ENCODE measurements around the gene SPAG9. TPM values are rescaled to one million over a fixed set of nuclear protein-coding genes. Genes with fewer than 3 reads are reported as not detected.

SPAG9 gene
- total RNA-seq, 1 experiment from 2014 or later = 129 TPM

DNA sequence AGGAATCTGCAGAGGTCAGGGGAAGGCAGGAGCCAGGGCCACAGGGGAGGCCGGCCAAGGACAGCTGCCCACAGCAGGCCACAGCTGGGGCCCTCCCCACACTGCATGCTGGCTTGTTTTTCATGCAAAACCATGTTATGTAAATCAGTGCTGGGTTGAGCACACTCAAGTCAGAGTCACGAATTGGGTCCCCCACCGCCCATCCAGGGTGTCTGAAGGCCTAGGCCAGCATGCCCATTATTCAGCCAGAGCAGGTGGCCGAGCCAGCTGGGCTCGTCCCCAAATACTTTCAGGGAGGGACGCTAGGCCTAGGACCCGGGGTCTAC, 203.3 kb downstream of the SPAG9 start:
- peaks cover 69% of the 10 kb centered on the region for H3K4me1 Mint-ChIP-seq (ENCODE audit: low read depth, unreplicated experiment)
- no TSS peak for BruUV-seq (replicated peaks)
- CTCF ChIA-PET = interaction anchor here (1.1 kb wide), 1 partner anchor 11 kb away, joined by 3 read pairs; no protein-coding TSS in a partner anchor
- H3K4me3 Mint-ChIP-seq (ENCODE audit: low read depth, unreplicated experiment) = no peak overlapping the region
- H3K27me3 Mint-ChIP-seq (ENCODE audit: unreplicated experiment) = no peaks in the 10 kb centered on the region
- DNase-seq = no peak
- H3K36me3 Mint-ChIP-seq (ENCODE audit: insufficient read depth, unreplicated experiment) = peaks cover 56% of the 10 kb centered on the region
- TF ChIP-seq CTCF (IDR thresholded peaks at IDR 0.05; ENCODE audit: unreplicated experiment) = no peak
- no peaks in the 10 kb centered on the region for H3K9me3 Mint-ChIP-seq (ENCODE audit: low read depth, unreplicated experiment)
- intact Hi-C loops (cut with micrococcal nuclease; ENCODE audit: unreplicated experiment) = no loop called here
- H3K27ac Mint-ChIP-seq (ENCODE audit: unreplicated experiment) = no peak overlapping the region

DNA sequence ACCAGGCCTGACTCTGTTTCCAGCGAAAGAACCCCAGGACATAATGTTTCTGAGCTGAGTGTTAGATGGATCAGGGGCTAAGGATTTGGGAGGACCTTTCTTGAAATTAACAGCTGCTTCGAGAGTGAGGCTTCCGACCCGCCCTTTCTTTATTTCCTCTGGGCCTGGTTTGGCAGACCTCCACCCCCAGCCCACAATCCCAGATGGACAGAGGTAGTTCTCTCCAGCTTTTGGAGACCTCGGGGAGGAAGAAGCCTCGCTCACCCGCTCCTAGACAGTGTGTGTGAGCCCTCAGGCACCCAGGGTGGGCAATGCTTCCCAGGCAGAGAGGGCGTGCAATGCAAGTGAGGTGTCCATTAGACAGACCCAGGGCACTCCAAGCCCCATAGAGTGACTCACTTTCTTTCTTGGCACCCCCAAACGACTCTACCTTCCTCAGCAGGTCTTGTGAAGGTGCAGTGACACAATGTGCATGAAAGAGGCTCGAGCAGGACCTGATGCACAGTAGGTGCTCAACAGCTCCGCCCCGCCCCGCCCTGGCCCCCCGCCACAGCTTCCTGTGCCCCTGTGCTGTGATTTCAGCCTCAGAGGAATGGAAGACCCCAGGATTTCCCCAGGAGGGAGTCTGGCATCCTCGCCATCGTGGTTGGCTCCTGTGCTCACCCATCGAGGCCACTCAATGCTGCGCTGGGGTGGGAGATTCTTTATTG, 203.8 kb downstream of the SPAG9 start:
- DNase-seq = no peak
- H3K27ac Mint-ChIP-seq (ENCODE audit: unreplicated experiment) = peak overlapping the region; percentile 74
- intact Hi-C loops (cut with micrococcal nuclease; ENCODE audit: unreplicated experiment) = no loop called here
- CTCF ChIA-PET = interaction anchor here (0.8 to 1.3 kb wide), 3 partner anchors 10 to 50 kb away, joined by 3 to 8 read pairs (median 7); partner anchors contain the start of gene TOB1
- TF ChIP-seq CTCF (IDR thresholded peaks at IDR 0.05; ENCODE audit: unreplicated experiment) = no peak
- peaks cover 56% of the 10 kb centered on the region for H3K36me3 Mint-ChIP-seq (ENCODE audit: insufficient read depth, unreplicated experiment)
- BruUV-seq (replicated peaks) = no TSS peak
- no peaks in the 10 kb centered on the region for H3K9me3 Mint-ChIP-seq (ENCODE audit: low read depth, unreplicated experiment)
- H3K4me3 Mint-ChIP-seq (ENCODE audit: low read depth, unreplicated experiment) = no peak overlapping the region
- no peaks in the 10 kb centered on the region for H3K27me3 Mint-ChIP-seq (ENCODE audit: unreplicated experiment)
- H3K4me1 Mint-ChIP-seq (ENCODE audit: low read depth, unreplicated experiment) = peaks cover 64% of the 10 kb centered on the region

DNA sequence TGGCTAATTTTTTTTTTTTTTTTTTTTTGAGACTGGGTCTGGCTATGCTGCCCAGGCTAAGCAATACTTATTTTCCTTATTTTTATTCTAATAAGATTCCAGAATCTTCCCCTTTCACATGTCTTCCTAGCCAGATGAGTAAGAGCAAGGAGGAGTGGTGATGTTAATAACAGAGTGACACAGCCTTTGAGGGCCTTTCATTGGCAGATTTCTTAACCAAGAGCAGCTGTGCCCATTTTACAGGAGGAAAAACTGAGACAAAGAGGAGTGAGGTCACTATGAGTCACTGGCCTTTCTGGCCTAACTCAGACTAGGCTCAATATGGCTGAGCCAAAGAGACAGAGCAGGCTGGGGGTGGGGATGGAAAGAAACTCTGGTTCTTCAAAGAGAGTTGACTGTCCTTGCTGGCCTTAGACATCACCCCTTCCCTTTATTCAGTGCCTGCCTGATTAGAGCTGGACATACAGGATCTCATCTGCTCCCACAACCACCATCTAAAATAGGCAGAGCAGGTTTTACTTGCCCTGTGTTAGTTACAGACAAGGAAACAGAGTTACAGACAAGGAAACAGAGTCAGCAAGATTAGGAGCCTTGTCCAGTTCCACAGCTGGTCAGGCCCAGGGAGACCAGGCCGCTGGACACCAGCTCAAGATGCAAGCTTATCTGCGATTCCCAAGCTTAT, 204.5 kb downstream of the SPAG9 start:
- no peak overlapping the region for H3K4me3 Mint-ChIP-seq (ENCODE audit: low read depth, unreplicated experiment)
- no peak for TF ChIP-seq CTCF (IDR thresholded peaks at IDR 0.05; ENCODE audit: unreplicated experiment)
- intact Hi-C loops (cut with micrococcal nuclease; ENCODE audit: unreplicated experiment) = no loop called here
- CTCF ChIA-PET = interaction anchor here (0.8 to 1.5 kb wide), 4 partner anchors 11 to 49 kb away, joined by 5 to 8 read pairs (median 8); partner anchors contain the start of gene TOB1
- H3K27me3 Mint-ChIP-seq (ENCODE audit: unreplicated experiment) = no peaks in the 10 kb centered on the region
- BruUV-seq (replicated peaks) = no TSS peak
- no peak for DNase-seq
- H3K27ac Mint-ChIP-seq (ENCODE audit: unreplicated experiment) = peak overlapping the region; percentile 74
- H3K9me3 Mint-ChIP-seq (ENCODE audit: low read depth, unreplicated experiment) = no peaks in the 10 kb centered on the region
- H3K36me3 Mint-ChIP-seq (ENCODE audit: insufficient read depth, unreplicated experiment) = peaks cover 56% of the 10 kb centered on the region
- H3K4me1 Mint-ChIP-seq (ENCODE audit: low read depth, unreplicated experiment) = peaks cover 57% of the 10 kb centered on the region

DNA sequence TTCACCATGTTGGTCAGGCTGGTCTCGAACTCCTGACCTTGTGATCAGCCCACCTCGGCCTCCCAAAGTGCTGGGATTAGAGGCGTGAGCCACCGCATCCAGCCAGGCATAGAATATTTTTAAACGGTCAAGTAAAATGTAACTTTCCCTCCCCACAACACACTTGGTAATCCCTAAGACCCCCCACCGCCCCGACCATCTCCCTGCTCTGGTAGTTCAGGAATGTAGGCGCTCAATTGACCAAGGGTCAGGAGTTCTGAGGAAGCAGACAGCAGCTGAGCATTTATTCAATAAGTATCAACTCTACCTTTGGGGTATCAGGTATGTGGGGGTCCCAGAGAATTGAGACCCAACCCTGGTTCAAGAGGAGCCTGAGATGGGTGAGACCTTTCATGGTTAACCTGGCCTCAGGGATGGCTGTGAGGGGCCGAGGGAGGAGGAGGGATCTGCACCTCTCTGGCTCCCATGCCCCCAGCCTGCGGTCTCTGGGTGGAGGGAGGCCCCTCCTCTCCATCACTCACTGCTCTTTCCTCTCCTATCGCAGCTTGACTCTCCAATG, 206.1 kb downstream of the SPAG9 start:
- H3K9me3 Mint-ChIP-seq (ENCODE audit: low read depth, unreplicated experiment) = no peaks in the 10 kb centered on the region
- no peak for DNase-seq
- H3K27me3 Mint-ChIP-seq (ENCODE audit: unreplicated experiment) = no peaks in the 10 kb centered on the region
- H3K4me1 Mint-ChIP-seq (ENCODE audit: low read depth, unreplicated experiment) = peaks cover 47% of the 10 kb centered on the region
- intact Hi-C loops (cut with micrococcal nuclease; ENCODE audit: unreplicated experiment) = no loop called here
- H3K27ac Mint-ChIP-seq (ENCODE audit: unreplicated experiment) = peak overlapping the region; percentile 74
- no peak for TF ChIP-seq CTCF (IDR thresholded peaks at IDR 0.05; ENCODE audit: unreplicated experiment)
- H3K4me3 Mint-ChIP-seq (ENCODE audit: low read depth, unreplicated experiment) = peak overlapping the region; percentile 33
- H3K36me3 Mint-ChIP-seq (ENCODE audit: insufficient read depth, unreplicated experiment) = peaks cover 45% of the 10 kb centered on the region
- BruUV-seq (replicated peaks) = no TSS peak
- CTCF ChIA-PET = interaction anchor here (0.5 to 1.7 kb wide), 15 partner anchors 9 to 412 kb away, joined by 3 to 8 read pairs (median 4); partner anchors contain the start of gene TOB1

All from Calu3 (cell line).